ENCODE data around the gene TXNDC16. TPM values are rescaled to one million over a fixed set of nuclear protein-coding genes. Genes with fewer than 3 reads are reported as not detected.
"Not testable (repeated sequence)": the region's sequence is repeated elsewhere in the genome, so short reads cannot be mapped to it uniquely, and the experiment has no call there.

TXNDC16 gene
- total RNA-seq, 2 donors from 2014 or later = 8.1 to 10.5 TPM

DNA sequence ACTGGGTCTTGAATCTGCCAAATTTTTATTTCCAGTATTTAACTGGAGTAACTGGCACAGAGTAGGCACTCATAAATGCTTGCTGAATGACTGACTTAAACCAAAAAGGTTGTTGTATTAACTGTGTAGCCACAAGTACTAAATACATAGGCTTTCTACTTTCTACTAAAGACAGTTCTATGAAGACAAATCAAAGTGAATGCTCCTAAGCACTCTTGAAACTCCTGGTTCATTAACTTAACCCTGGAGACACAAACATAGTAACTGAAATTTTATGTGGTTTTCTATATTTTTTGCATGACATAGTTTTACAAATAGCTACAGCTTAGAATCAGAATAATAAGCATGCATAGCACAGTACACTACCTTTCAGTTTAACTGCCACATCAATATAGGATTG, 70.4 kb downstream of the TXNDC16 start:
- DNase-seq (ENCODE audit: low spot score) = no peak
- TF ChIP-seq, protein P1, sequence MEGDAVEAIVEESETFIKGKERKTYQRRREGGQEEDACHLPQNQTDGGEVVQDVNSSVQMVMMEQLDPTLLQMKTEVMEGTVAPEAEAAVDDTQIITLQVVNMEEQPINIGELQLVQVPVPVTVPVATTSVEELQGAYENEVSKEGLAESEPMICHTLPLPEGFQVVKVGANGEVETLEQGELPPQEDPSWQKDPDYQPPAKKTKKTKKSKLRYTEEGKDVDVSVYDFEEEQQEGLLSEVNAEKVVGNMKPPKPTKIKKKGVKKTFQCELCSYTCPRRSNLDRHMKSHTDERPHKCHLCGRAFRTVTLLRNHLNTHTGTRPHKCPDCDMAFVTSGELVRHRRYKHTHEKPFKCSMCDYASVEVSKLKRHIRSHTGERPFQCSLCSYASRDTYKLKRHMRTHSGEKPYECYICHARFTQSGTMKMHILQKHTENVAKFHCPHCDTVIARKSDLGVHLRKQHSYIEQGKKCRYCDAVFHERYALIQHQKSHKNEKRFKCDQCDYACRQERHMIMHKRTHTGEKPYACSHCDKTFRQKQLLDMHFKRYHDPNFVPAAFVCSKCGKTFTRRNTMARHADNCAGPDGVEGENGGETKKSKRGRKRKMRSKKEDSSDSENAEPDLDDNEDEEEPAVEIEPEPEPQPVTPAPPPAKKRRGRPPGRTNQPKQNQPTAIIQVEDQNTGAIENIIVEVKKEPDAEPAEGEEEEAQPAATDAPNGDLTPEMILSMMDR (IDR thresholded peaks at IDR 0.05) = no peak
- no peak for ATAC-seq (ENCODE audit: insufficient number of reproducible peaks, low FRiP score, low read depth)

DNA sequence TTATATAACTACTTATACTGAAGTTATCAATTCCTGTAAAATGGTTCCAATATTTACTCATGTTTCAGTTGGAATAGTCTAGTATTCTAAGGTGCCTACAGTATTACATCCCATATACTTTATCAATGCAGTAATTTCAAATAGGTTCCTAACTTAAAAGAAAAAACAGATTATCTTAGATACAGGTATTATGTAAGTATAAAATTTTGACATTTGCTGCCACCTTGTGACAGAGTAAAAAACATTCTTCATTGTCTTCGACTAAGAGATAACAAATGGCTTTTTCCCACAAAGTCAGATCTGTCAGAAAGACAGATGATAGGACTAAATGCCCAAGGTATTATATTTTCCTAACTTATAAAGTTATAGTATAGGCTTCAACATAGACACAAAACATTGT, 78.7 kb downstream of the TXNDC16 start:
- Histone ChIP-seq H3K27ac (no peak overlapping the region), H3K36me3 (peaks cover 4% of the 10 kb centered on the region), H3K4me1 (ENCODE audit: control insufficient read depth in 1 of 2, low read depth in 2 of 2) (no peaks in the 10 kb centered on the region), H3K4me3 (no peak overlapping the region), H3K27me3 (replicated peaks; ENCODE audit: insufficient read depth) (no peaks in the 10 kb centered on the region), H3K9me3 (no peaks in the 10 kb centered on the region)
- ATAC-seq (ENCODE audit: insufficient number of reproducible peaks, low FRiP score, low read depth) = no peak
- TF ChIP-seq, protein P1 (IDR thresholded peaks at IDR 0.05) = no peak
- no peak for DNase-seq (ENCODE audit: low spot score)

More for the DNA sequence above, 70.4 kb downstream of the TXNDC16 start:
- Histone ChIP-seq H3K4me1 (ENCODE audit: control insufficient read depth in 1 of 2, low read depth in 2 of 2) (no peaks in the 10 kb centered on the region), H3K27ac (no peak overlapping the region), H3K36me3 (no peaks in the 10 kb centered on the region), H3K9me3 (no peaks in the 10 kb centered on the region), H3K4me3 (no peak overlapping the region), H3K27me3 (replicated peaks; ENCODE audit: insufficient read depth) (no peaks in the 10 kb centered on the region)

DNA sequence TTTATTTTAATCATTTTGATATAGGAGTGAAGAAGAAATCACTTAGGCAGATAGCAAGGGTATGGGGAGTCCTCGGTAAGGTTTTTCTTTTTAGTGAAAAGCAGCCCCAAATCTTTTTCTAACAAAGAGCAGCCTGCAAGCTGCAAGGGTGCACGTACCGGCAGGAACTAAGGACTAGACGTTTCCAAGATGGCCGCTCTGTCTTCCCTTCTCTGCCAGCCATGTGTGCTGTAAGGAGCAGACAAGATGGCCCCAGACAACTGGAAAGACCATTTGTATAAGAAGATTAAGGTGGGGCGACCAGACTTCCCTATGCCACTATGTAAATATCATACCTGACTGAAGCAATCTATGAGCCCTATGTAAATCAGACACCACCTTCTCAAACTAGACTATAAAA, 79.6 kb downstream of the TXNDC16 start:
- no peaks in the 10 kb centered on the region for H3K27me3 ChIP-seq (replicated peaks; ENCODE audit: insufficient read depth)
- TF ChIP-seq, protein P1 (IDR thresholded peaks at IDR 0.05) = no peak
- H3K27ac ChIP-seq = no peak overlapping the region
- peaks cover 4% of the 10 kb centered on the region for H3K36me3 ChIP-seq
- no peaks in the 10 kb centered on the region for H3K4me1 ChIP-seq (ENCODE audit: control insufficient read depth in 1 of 2, low read depth in 2 of 2)
- H3K9me3 ChIP-seq = no peaks in the 10 kb centered on the region
- H3K4me3 ChIP-seq = no peak overlapping the region
- ATAC-seq (ENCODE audit: insufficient number of reproducible peaks, low FRiP score, low read depth) (no peak), DNase-seq (ENCODE audit: low spot score) (no peak)

DNA sequence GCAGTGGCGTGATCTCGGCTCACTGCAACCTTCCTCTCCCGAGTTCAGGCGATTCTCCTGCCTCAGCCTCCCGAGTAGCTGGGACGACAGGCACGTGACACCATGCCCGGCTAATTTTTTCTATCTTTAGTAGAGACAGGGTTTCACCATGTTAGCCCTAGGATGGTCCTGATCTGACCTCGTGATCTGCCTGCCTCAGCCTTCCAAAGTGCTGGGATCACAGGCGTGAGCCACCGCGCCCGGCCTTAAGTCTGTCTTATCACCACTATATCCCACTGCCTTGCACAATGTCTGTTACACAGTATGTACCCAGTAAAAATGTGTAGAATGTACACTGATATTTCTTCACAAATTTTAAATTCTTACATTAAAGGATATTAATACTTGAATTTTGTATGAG, 80.1 kb downstream of the TXNDC16 start:
- not testable (repeated sequence) for H3K36me3 ChIP-seq; H3K4me1 ChIP-seq (ENCODE audit: control insufficient read depth in 1 of 2, low read depth in 2 of 2); H3K4me3 ChIP-seq; H3K27ac ChIP-seq; H3K9me3 ChIP-seq; ATAC-seq (ENCODE audit: insufficient number of reproducible peaks, low FRiP score, low read depth); DNase-seq (ENCODE audit: low spot score); H3K27me3 ChIP-seq (replicated peaks; ENCODE audit: insufficient read depth)

DNA sequence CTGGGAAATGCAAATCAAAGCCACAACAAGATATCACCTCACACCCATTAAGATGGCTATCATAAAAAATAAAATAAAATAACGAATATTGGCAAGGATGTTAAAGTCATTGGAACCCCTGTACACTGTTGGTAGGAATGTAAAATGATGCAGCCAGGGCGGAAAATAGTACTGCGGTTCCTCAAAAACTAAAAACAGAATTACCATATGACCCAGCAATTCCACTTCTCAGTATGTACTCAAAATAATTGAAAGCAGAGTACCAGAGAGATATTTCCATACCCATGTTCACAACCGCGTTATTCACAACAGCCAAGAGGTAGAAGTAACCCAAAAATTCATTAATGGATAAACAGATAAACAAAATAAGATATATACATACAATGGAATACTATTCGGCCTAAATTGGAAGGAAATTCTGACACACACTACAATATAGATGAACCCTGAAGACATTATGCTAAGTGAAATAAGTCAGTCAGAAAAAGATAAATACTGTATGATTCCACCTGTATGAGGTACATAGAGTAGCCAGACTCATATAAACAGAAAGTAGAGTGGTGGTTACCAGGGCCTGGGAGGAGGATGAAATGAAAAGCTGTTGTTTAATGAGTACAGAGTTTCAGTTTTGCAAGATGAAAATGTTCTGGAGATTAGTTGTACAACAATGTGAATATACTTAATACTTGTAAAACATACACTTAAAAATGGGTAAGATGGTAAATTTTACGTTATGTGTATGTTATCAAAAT, 84.6 kb downstream of the TXNDC16 start:
- Histone ChIP-seq H3K4me3 (no peak overlapping the region), H3K9me3 (no peaks in the 10 kb centered on the region), H3K27ac (no peak overlapping the region), H3K4me1 (ENCODE audit: control insufficient read depth in 1 of 2, low read depth in 2 of 2) (no peaks in the 10 kb centered on the region), H3K36me3 (no peaks in the 10 kb centered on the region), H3K27me3 (replicated peaks; ENCODE audit: insufficient read depth) (no peaks in the 10 kb centered on the region)
- TF ChIP-seq, protein P1 (IDR thresholded peaks at IDR 0.05) = no peak
- ATAC-seq (ENCODE audit: insufficient number of reproducible peaks, low FRiP score, low read depth) = no peak
- DNase-seq (ENCODE audit: low spot score) = no peak

DNA sequence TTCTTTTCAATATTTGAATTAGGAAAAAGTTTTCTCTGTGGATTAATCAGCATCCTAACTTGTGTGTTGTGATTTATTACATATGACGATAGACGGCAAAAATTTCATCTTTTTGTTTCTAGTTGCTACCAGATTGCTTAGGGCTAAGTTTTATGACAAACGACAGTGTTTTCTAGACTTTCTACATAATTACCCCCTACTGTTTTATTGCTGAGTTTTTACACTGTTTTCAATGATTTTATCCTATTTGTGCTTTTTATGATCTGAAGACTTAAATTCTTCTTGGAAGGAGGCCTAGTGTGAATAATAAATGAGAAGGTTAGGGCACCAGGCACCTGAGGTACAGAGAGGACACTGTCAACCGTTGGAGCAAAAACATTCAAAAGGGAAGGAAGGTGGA, 88.1 kb downstream of the TXNDC16 start:
- H3K27ac ChIP-seq = no peak overlapping the region
- H3K36me3 ChIP-seq = peaks cover 3% of the 10 kb centered on the region
- H3K9me3 ChIP-seq = no peaks in the 10 kb centered on the region
- ATAC-seq (ENCODE audit: insufficient number of reproducible peaks, low FRiP score, low read depth) = no peak
- DNase-seq (ENCODE audit: low spot score) = no peak
- H3K4me3 ChIP-seq = no peak overlapping the region
- TF ChIP-seq, protein P1 (IDR thresholded peaks at IDR 0.05) = no peak
- no peaks in the 10 kb centered on the region for H3K27me3 ChIP-seq (replicated peaks; ENCODE audit: insufficient read depth)
- H3K4me1 ChIP-seq (ENCODE audit: control insufficient read depth in 1 of 2, low read depth in 2 of 2) = no peaks in the 10 kb centered on the region
